ENCODE measurements around the gene EXO1.

EXO1 gene

DNA sequence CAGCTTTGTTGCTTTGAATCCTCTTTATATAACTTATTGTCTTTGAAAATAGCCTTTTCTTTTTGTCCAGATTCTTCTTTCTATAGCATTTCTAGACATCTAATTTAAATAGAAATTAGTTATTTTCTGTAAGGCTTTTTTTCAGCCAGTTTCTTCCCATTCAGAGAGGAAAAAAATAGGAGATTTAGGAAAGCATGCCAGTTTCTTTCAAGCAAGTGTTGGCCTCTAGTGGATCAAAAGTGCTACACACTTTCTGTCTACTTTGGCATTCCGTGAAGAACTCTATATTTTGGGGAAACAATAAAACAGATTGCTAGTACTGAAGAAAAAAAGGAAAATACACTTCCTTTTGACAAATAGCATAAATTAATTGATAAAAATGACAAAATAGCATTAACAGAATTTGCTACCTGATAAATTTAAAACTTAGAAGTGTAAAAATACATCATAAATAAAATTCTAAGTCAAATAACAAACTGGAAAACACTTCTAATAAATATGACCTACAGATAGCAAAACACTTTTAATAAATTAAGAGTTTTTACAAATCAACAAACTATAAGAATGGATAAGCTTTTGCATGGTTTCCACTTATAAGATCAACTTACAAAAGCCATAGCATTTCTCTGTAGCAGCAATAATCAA is 13.1 kb upstream of the EXO1 start:
- DNase-seq (ENCODE audit: low spot score): no peak
- POLR2A ChIA-PET (ENCODE audit: low non-redundant PET): interaction anchor here (1.1 kb wide), 1 partner anchor 224 kb away, joined by 3 read pairs; no protein-coding TSS in a partner anchor
- CTCF ChIA-PET: interaction anchor here (0.5 to 1.0 kb wide), 8 partner anchors 38 to 1103 kb away, joined by 3 to 4 read pairs (median 3); no protein-coding TSS in a partner anchor
- TF ChIP-seq, protein P1, sequence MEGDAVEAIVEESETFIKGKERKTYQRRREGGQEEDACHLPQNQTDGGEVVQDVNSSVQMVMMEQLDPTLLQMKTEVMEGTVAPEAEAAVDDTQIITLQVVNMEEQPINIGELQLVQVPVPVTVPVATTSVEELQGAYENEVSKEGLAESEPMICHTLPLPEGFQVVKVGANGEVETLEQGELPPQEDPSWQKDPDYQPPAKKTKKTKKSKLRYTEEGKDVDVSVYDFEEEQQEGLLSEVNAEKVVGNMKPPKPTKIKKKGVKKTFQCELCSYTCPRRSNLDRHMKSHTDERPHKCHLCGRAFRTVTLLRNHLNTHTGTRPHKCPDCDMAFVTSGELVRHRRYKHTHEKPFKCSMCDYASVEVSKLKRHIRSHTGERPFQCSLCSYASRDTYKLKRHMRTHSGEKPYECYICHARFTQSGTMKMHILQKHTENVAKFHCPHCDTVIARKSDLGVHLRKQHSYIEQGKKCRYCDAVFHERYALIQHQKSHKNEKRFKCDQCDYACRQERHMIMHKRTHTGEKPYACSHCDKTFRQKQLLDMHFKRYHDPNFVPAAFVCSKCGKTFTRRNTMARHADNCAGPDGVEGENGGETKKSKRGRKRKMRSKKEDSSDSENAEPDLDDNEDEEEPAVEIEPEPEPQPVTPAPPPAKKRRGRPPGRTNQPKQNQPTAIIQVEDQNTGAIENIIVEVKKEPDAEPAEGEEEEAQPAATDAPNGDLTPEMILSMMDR (conservative IDR thresholded peaks at IDR 0.05; ENCODE audit: low read depth): peak; percentile 74
- H3K27ac ChIP-seq: no peak overlapping the region

DNA sequence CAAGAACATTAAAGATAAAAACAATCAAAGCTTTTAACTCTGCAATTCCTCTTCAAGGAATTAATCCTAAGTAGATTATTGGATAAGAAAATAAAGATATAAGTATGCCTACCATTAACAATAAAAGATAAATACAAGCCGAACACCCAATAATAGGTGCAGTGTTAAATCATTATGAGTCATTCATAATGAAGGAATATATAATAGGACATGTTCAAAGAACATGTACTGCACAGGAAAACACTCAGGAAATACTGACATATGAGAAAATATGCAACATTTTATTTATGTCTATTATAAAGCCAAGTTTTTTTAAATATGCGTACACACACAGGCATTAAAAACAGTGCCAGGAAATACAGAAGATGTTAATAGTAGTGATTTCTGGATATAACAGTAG is 11.1 kb upstream of the EXO1 start:
- ChIA-PET CTCF (no interaction called here), POLR2A (ENCODE audit: low non-redundant PET) (no interaction called here)
- TF ChIP-seq, protein P1 (conservative IDR thresholded peaks at IDR 0.05; ENCODE audit: low read depth): no peak
- H3K27ac ChIP-seq: no peak overlapping the region
- DNase-seq (ENCODE audit: low spot score): no peak

DNA sequence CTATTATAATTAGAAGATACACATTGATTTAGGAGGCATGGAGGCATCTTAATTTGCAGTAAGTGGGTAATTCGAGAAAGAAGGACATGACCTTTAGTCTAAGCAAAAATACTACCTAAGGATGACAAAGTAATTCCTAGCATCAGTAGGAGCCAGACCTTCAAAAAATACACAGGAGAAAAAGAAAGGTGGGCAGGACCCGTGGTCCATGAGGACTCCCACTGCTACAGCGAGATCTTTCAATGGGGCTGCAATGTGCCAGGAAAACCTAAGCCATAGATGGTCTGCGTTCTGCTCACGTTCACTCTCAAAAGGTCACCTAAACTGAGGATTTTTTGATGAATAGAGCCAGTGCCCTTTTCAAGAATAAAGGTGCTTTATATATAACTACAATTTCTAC is 10.6 kb upstream of the EXO1 start:
- ChIA-PET POLR2A (ENCODE audit: low non-redundant PET) (no interaction called here), CTCF (no interaction called here)
- DNase-seq (ENCODE audit: low spot score): no peak
- no peak overlapping the region for H3K27ac ChIP-seq
- TF ChIP-seq, protein P1 (conservative IDR thresholded peaks at IDR 0.05; ENCODE audit: low read depth): no peak

DNA sequence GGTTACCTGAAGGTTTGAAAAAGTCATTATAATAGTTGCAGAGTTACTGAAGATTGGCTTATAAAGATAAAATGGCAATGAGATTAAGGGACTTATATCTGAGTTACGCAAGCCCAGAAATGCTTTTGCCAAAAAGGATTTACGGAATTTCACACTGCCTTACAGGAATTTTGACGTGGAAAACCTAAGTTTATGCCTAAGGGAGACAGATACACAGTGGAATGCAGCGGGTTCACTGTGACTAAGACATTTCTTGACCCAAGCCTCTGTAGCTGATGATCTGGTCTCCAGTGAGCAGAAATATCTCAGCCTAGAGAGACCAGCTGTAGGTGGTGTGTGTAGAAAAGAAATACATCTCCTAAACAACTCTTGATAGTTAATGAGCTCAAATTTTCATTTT is 10.1 kb upstream of the EXO1 start:
- POLR2A ChIA-PET (ENCODE audit: low non-redundant PET): interaction anchor here (0.8 kb wide), 1 partner anchor 197 kb away, joined by 3 read pairs; no protein-coding TSS in a partner anchor
- CTCF ChIA-PET: interaction anchor here (1.1 kb wide), 1 partner anchor 211 kb away, joined by 3 read pairs; no protein-coding TSS in a partner anchor
- DNase-seq (ENCODE audit: low spot score): no peak
- H3K27ac ChIP-seq: no peak overlapping the region
- TF ChIP-seq, protein P1 (conservative IDR thresholded peaks at IDR 0.05; ENCODE audit: low read depth): no peak

DNA sequence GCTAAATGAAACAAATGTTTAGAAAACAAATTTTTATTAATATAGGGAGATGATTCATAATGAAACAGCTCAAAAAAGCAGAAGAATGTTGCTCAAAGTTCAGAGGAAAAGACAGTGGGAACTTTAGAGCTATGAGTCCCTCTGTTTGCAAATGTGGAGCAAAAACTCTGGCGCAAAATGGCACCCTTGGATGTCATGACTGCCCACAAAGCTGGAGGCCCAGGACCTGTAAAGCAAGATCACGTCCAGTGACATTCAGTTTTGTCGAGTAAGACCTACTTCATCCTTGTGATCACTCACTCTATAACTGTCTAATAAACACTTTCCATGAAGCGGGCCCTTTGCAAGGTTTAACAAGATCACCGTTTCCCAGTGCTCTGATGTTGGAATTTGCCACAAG is 9.1 kb upstream of the EXO1 start:
- no peak overlapping the region for H3K27ac ChIP-seq
- POLR2A ChIA-PET (ENCODE audit: low non-redundant PET): no interaction called here
- CTCF ChIA-PET: interaction anchor here (0.6 to 1.1 kb wide), 3 partner anchors 24 to 212 kb away, joined by 3 to 4 read pairs (median 3); no protein-coding TSS in a partner anchor

DNA sequence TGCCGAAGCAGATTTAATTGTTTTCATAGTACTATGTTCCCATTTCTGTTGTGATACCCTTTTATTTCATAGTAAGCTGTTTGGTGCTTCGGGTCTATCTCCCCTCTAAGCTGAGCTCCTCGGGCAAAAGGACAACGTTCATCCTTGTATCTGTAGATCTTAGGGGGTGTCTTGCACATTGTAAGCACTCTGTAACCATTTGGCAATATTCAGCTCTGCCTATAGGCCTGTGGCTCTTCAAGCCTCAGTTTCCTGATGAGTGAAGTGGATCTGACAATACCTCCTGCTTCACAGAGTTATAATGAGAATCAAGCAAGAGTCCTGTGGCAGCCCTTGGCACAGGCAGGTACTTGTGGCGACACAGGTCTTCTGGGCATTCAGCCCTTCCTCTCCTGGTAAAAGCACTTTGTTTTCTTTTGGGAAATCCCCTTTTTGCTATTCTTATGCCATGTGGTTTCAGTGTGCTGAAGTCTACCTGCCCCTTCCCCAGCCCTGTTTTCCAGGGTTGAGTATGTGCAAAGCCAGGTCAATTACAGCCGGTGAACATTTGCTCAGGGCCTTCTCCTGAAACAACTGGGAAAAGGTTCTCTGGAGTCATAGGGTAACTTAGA is 8.5 kb upstream of the EXO1 start:
- no peak overlapping the region for H3K27ac ChIP-seq
- no peak for DNase-seq (ENCODE audit: low spot score)
- CTCF ChIA-PET: interaction anchor here (0.6 kb wide), 2 partner anchors 25 to 1446 kb away, joined by 3 to 4 read pairs; no protein-coding TSS in a partner anchor
- POLR2A ChIA-PET (ENCODE audit: low non-redundant PET): no interaction called here
- TF ChIP-seq, protein P1 (conservative IDR thresholded peaks at IDR 0.05; ENCODE audit: low read depth): no peak

More for the DNA sequence above, 9.1 kb upstream of the EXO1 start:
- TF ChIP-seq, protein P1 (conservative IDR thresholded peaks at IDR 0.05; ENCODE audit: low read depth): no peak
- DNase-seq (ENCODE audit: low spot score): no peak

Data from RWPE1 (cell line).